ENCODE data around the gene RFLNA.

GRCh38 chr12:124328636-124329035 lies 33.7 kb downstream of the RFLNA start:
- no peak for TF ChIP-seq CTCF (IDR thresholded peaks at IDR 0.05 in 4 of 5, conservative IDR thresholded peaks at IDR 0.05 in 1 of 5)
- TF ChIP-seq POLR2A (IDR thresholded peaks at IDR 0.05) = no peak
